ENCODE measurements around the gene DHX57. TPM values are rescaled to one million over a fixed set of nuclear protein-coding genes. Genes with fewer than 3 reads are reported as not detected.

DHX57 gene
- total RNA-seq, 2 donors from 2014 or later = 11.9 to 50.4 TPM

GRCh38 chr2:38873763-38874162, 2.0 kb downstream of the DHX57 start:
- Histone ChIP-seq H3K27ac (no peak overlapping the region), H3K4me3 (no peak overlapping the region), H3K27me3 (replicated peaks; ENCODE audit: insufficient read depth) (no peaks in the 10 kb centered on the region), H3K4me1 (ENCODE audit: control insufficient read depth in 1 of 2, low read depth in 2 of 2) (peaks cover 5 to 15% of the 10 kb centered on the region in 2 donors), H3K9me3 (no peaks in the 10 kb centered on the region), H3K36me3 (no peaks in the 10 kb centered on the region)
- TF ChIP-seq, protein P1, sequence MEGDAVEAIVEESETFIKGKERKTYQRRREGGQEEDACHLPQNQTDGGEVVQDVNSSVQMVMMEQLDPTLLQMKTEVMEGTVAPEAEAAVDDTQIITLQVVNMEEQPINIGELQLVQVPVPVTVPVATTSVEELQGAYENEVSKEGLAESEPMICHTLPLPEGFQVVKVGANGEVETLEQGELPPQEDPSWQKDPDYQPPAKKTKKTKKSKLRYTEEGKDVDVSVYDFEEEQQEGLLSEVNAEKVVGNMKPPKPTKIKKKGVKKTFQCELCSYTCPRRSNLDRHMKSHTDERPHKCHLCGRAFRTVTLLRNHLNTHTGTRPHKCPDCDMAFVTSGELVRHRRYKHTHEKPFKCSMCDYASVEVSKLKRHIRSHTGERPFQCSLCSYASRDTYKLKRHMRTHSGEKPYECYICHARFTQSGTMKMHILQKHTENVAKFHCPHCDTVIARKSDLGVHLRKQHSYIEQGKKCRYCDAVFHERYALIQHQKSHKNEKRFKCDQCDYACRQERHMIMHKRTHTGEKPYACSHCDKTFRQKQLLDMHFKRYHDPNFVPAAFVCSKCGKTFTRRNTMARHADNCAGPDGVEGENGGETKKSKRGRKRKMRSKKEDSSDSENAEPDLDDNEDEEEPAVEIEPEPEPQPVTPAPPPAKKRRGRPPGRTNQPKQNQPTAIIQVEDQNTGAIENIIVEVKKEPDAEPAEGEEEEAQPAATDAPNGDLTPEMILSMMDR (IDR thresholded peaks at IDR 0.05) = no peak
- no peak for DNase-seq (ENCODE audit: low spot score)
- no peak for ATAC-seq (ENCODE audit: insufficient number of reproducible peaks, low FRiP score, low read depth)

- no peaks in the 10 kb centered on the region for H3K27me3 ChIP-seq (replicated peaks; ENCODE audit: insufficient read depth)
- no peak overlapping the region for H3K4me3 ChIP-seq
- ATAC-seq (ENCODE audit: insufficient number of reproducible peaks, low FRiP score, low read depth) = no peak
- TF ChIP-seq, protein P1 (IDR thresholded peaks at IDR 0.05) = no peak
- no peaks in the 10 kb centered on the region for H3K9me3 ChIP-seq
- H3K36me3 ChIP-seq = peaks cover 4% of the 10 kb centered on the region
- peaks cover 3 to 10% of the 10 kb centered on the region in 2 donors for H3K4me1 ChIP-seq (ENCODE audit: control insufficient read depth in 1 of 2, low read depth in 2 of 2)
- DNase-seq (ENCODE audit: low spot score) = no peak
- no peak overlapping the region for H3K27ac ChIP-seq
Observed at GRCh38 chr2:38871432-38871831, 4.3 kb downstream of the DHX57 start.

GRCh38 chr2:38866773-38867443, 8.8 kb downstream of the DHX57 start:
- ATAC-seq (ENCODE audit: insufficient number of reproducible peaks, low FRiP score, low read depth) = no peak
- H3K27ac ChIP-seq = no peak overlapping the region
- H3K9me3 ChIP-seq = no peaks in the 10 kb centered on the region
- TF ChIP-seq, protein P1 (IDR thresholded peaks at IDR 0.05) = no peak
- H3K4me3 ChIP-seq = no peak overlapping the region
- no peaks in the 10 kb centered on the region for H3K27me3 ChIP-seq (replicated peaks; ENCODE audit: insufficient read depth)
- no peak for DNase-seq (ENCODE audit: low spot score)
- H3K4me1 ChIP-seq (ENCODE audit: control insufficient read depth in 1 of 2, low read depth in 2 of 2) = no peaks in the 10 kb centered on the region
- H3K36me3 ChIP-seq = peaks cover 13% of the 10 kb centered on the region

DNA sequence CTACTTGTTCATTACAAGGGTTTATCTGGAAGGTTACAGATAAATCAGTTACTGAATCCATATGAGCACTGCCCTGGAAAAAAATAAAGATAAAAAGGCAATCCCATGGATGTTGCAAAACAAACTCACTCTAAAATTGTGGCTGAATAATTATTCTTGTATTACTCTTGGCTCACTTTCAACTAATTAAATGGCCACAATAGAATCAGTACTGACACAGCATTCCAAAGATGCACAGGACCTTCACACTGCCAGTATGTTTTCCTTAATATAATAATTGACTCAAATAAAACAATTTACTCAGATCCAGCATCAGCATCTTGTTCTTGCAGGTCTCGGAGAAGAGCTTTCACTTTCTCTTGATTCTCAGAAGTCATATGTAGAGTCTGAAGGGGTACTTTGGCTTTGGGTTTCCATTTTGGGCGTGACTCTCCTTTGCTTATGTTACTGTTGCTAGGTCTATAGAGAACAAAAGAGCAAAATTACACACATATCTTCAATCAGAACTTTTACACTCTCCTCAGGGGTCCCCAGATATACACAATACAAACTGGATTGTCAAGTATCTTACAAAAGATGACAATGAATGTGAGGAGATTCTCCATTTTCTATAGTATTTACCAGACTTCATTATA, 12.6 kb downstream of the DHX57 start:
- TF ChIP-seq, protein P1 (IDR thresholded peaks at IDR 0.05) = no peak

DNA sequence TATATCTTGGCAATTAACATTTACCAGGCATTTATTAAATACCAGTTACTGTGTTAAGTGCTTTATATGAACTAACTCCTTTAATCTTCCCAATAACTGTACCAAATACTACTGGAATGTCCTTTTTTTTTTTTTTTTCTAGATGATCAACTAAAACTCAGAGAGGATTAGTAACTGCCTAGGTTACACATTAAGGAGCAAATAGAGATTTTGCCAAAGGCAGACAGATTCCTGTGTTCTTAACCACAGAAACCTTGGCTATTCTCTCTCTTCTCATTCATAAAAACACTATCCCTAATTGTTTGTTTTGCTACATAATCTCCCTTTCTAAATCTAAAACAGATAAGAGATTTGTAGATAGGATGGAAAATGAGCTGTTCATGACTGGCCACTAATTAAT, 13.3 kb downstream of the DHX57 start:
- Histone ChIP-seq H3K9me3 (no peaks in the 10 kb centered on the region), H3K4me3 (no peak overlapping the region), H3K4me1 (ENCODE audit: control insufficient read depth in 1 of 2, low read depth in 2 of 2) (no peaks in the 10 kb centered on the region), H3K27ac (no peak overlapping the region), H3K27me3 (replicated peaks; ENCODE audit: insufficient read depth) (no peaks in the 10 kb centered on the region), H3K36me3 (peaks cover 37% of the 10 kb centered on the region)
- ATAC-seq (ENCODE audit: insufficient number of reproducible peaks, low FRiP score, low read depth) (no peak), DNase-seq (ENCODE audit: low spot score) (no peak)
- TF ChIP-seq, protein P1 (IDR thresholded peaks at IDR 0.05) = no peak

More for the DNA sequence above, 12.6 kb downstream of the DHX57 start:
- Histone ChIP-seq H3K4me3 (no peak overlapping the region), H3K4me1 (ENCODE audit: control insufficient read depth in 1 of 2, low read depth in 2 of 2) (no peaks in the 10 kb centered on the region), H3K27ac (no peak overlapping the region), H3K27me3 (replicated peaks; ENCODE audit: insufficient read depth) (no peaks in the 10 kb centered on the region), H3K36me3 (peaks cover 34% of the 10 kb centered on the region), H3K9me3 (no peaks in the 10 kb centered on the region)
- DNase-seq (ENCODE audit: low spot score) (no peak), ATAC-seq (ENCODE audit: insufficient number of reproducible peaks, low FRiP score, low read depth) (no peak)
